SK-N-SH treated with all-trans-retinoic acid at 6 μM for 48 hours (cell line): ENCODE measurements around the gene ZNF148.
"Not testable (repeated sequence)": the region's sequence is repeated elsewhere in the genome, so short reads cannot be mapped to it uniquely, and the experiment has no call there.

ENCODE experiments used
- ATAC-seq: fragments of 200-7000 bp; cut with Tn5 transposase; 3 replicates; pipeline ENCODE4 v1.9.1; 2020; ENCODE audit warnings: mild to moderate bottlenecking, moderate library complexity
- ARNTL ChIP-seq: fragments of 450-650 bp; formaldehyde crosslinking; IDR thresholded peaks from 2 replicates; pipeline ENCODE4 v1.5.0; 2020; ENCODE audit warnings: low read depth, mild to moderate bottlenecking, moderate library complexity, borderline replicate concordance
- BACH2 ChIP-seq: fragments of 250-450 bp; sonication (Bioruptor Pico); IDR thresholded peaks from 2 replicates; pipeline ENCODE4 v1.9.0; 2021; ENCODE audit warnings: mild to moderate bottlenecking, borderline replicate concordance
- CREB5 ChIP-seq: fragments of 250-450 bp; sonication (Bioruptor Pico); IDR thresholded peaks from 2 replicates; pipeline ENCODE4 v1.5.1; 2020; ENCODE audit warnings: low read depth, mild to moderate bottlenecking, moderate library complexity
- CSDC2 ChIP-seq: fragments of 250-450 bp; sonication (Bioruptor Pico); IDR thresholded peaks from 2 replicates; pipeline ENCODE4 v1.5.0; 2020; ENCODE audit warnings: mild to moderate bottlenecking, moderate library complexity
- CSRNP3 ChIP-seq: fragments of 250-450 bp; sonication (Bioruptor Pico); IDR thresholded peaks from 2 replicates; pipeline ENCODE4 v1.5.1; 2021; ENCODE audit warnings: mild to moderate bottlenecking, moderate library complexity
- ESRRG ChIP-seq: fragments of 250-450 bp; sonication (Bioruptor Pico); IDR thresholded peaks from 2 replicates; pipeline ENCODE4 v1.6.1; 2021; ENCODE audit warnings: mild to moderate bottlenecking
- GLIS3 ChIP-seq: fragments of 250-450 bp; sonication (Bioruptor Pico); IDR thresholded peaks from 2 replicates; pipeline ENCODE4 v1.5.0; 2020; ENCODE audit warnings: mild to moderate bottlenecking, moderate library complexity
- ISL1 ChIP-seq: fragments of 250-450 bp; sonication (Bioruptor Pico); IDR thresholded peaks from 2 replicates; pipeline ENCODE4 v2.1.2; 2022; ENCODE audit warnings: mild to moderate bottlenecking, moderate library complexity
- OSR1 ChIP-seq: fragments of 250-450 bp; sonication (Bioruptor Pico); IDR thresholded peaks from 2 replicates; pipeline ENCODE4 v1.8.0; 2022; ENCODE audit warnings: moderate library complexity, mild to moderate bottlenecking, inconsistent platforms
- PATZ1 ChIP-seq: fragments of 250-450 bp; sonication (Bioruptor Pico); IDR thresholded peaks from 2 replicates; pipeline ENCODE4 v1.8.0; 2020; ENCODE audit warnings: mild to moderate bottlenecking, moderate library complexity, borderline replicate concordance
- POU6F1 ChIP-seq: fragments of 250-450 bp; sonication (Bioruptor Pico); IDR thresholded peaks from 2 replicates; pipeline ENCODE4 v1.8.0; 2021; ENCODE audit warnings: low read depth, mild to moderate bottlenecking, moderate library complexity, borderline replicate concordance
- RARB ChIP-seq: fragments of 250-450 bp; sonication (Bioruptor Pico); IDR thresholded peaks from 2 replicates; pipeline ENCODE4 v1.8.0; 2021; ENCODE audit warnings: mild to moderate bottlenecking, moderate library complexity
- SNAI2 ChIP-seq: fragments of 250-450 bp; sonication (Bioruptor Pico); IDR thresholded peaks from 2 replicates; pipeline ENCODE4 v1.5.0; 2020; ENCODE audit warnings: mild to moderate bottlenecking, moderate library complexity
- TOX ChIP-seq: fragments of 250-450 bp; sonication (Bioruptor Pico); IDR thresholded peaks from 2 replicates; pipeline ENCODE4 v1.8.0; 2021; ENCODE audit warnings: mild to moderate bottlenecking, moderate library complexity, borderline replicate concordance
- TSHZ2 ChIP-seq: fragments of 250-450 bp; sonication (Bioruptor Pico); IDR thresholded peaks from 2 replicates; pipeline ENCODE4 v1.5.0; 2020; ENCODE audit warnings: mild to moderate bottlenecking, moderate library complexity
- ZC3H10 ChIP-seq: fragments of 250-450 bp; sonication (Bioruptor Pico); IDR thresholded peaks from 2 replicates; pipeline ENCODE4 v1.5.1; 2021; ENCODE audit warnings: mild to moderate bottlenecking, moderate library complexity
- ZFP3 ChIP-seq: fragments of 250-450 bp; sonication (Bioruptor Pico); IDR thresholded peaks from 2 replicates; pipeline ENCODE4 v1.5.0; 2020; ENCODE audit warnings: mild to moderate bottlenecking, moderate library complexity
- ZFP30 ChIP-seq: fragments of 450-650 bp; formaldehyde crosslinking; IDR thresholded peaks from 2 replicates; pipeline ENCODE4 v1.5.0; 2022; ENCODE audit warnings: mild to moderate bottlenecking, moderate library complexity
- ZNF565 ChIP-seq: fragments of 450-650 bp; formaldehyde crosslinking; conservative IDR thresholded peaks from 2 replicates; pipeline ENCODE4 v1.5.0; 2020; ENCODE audit warnings: low read depth, mild to moderate bottlenecking, moderate library complexity
- ZNF70 ChIP-seq: fragments of 450-650 bp; formaldehyde crosslinking; IDR thresholded peaks from 2 replicates; pipeline ENCODE4 v1.5.0; 2020; ENCODE audit warnings: mild to moderate bottlenecking, moderate library complexity

Gene ZNF148

GRCh38 chr3:125349556-125350165, 25.5 kb downstream of the ZNF148 start (continued):
- no peak for TF ChIP-seq CREB5 (CRISPR knock-in tag)
- no peak for TF ChIP-seq TSHZ2 (CRISPR knock-in tag)
- no peak for TF ChIP-seq TOX (CRISPR knock-in tag)

- no peak for ATAC-seq
- TF ChIP-seq CREB5 (CRISPR knock-in tag), result no peak
- TF ChIP-seq ZNF565, result no peak
- no peak for TF ChIP-seq ARNTL (CRISPR knock-in tag)
- no peak for TF ChIP-seq ISL1
- no peak for TF ChIP-seq ESRRG (CRISPR knock-in tag)
- no peak for TF ChIP-seq PATZ1 (CRISPR knock-in tag)
- no peak for TF ChIP-seq ZFP3 (CRISPR knock-in tag)
Measured at GRCh38 chr3:125349055-125349454, 26.1 kb downstream of the ZNF148 start.

GRCh38 chr3:125343367-125343766, 31.8 kb downstream of the ZNF148 start:
- ATAC-seq, result not testable (repeated sequence)

GRCh38 chr3:125340121-125340520, 35.0 kb downstream of the ZNF148 start:
- ATAC-seq, result no peak
- TF ChIP-seq ESRRG (CRISPR knock-in tag) (no peak), PATZ1 (CRISPR knock-in tag) (no peak), CSDC2 (CRISPR knock-in tag) (no peak), ZFP30 (no peak), POU6F1 (CRISPR knock-in tag) (no peak), GLIS3 (CRISPR knock-in tag) (no peak), ARNTL (CRISPR knock-in tag) (no peak), ISL1 (no peak), ZC3H10 (no peak), CSRNP3 (no peak), OSR1 (CRISPR knock-in tag) (no peak), BACH2 (CRISPR knock-in tag) (no peak), SNAI2 (CRISPR knock-in tag) (no peak), TSHZ2 (CRISPR knock-in tag) (no peak), RARB (CRISPR knock-in tag) (no peak), ZNF70 (CRISPR knock-in tag) (no peak)
